Ascending aorta (tissue), 2 donors: ENCODE measurements around the gene C19orf67. TPM values are rescaled to one million over a fixed set of nuclear protein-coding genes. Genes with fewer than 3 reads are reported as not detected.

Experiments used
- DNase-seq, 2 donors: peaks; one replicate each; pipeline ENCODE4 v3.0.0-alpha.2; 2019; ENCODE audit warnings: low spot score in 2 of 2
- H3K27ac ChIP-seq, 2 donors: fragments of 200-600 bp; sonication (generic); one replicate each; pipeline ENCODE4 v1.5.1; 2016 to 2017; ENCODE audit warnings: mild to moderate bottlenecking in 1 of 2
- H3K27me3 ChIP-seq: fragments of 200-600 bp; sonication (generic); one replicate; pipeline ENCODE4 v1.5.1; 2017
- H3K36me3 ChIP-seq, 2 donors: fragments of 200-600 bp; sonication (generic); one replicate each; pipeline ENCODE4 v1.5.1; 2016
- H3K4me1 ChIP-seq, 2 donors: fragments of 200-600 bp; sonication (generic); one replicate each; pipeline ENCODE4 v1.5.1; 2016 to 2017; ENCODE audit warnings: mild to moderate bottlenecking in 1 of 2
- H3K4me3 ChIP-seq, 2 donors: fragments of 200-600 bp; sonication (generic); one replicate each; pipeline ENCODE4 v1.5.1; 2016 to 2017; ENCODE audit warnings: mild to moderate bottlenecking in 1 of 2
- H3K9me3 ChIP-seq, 2 donors: fragments of 200-600 bp; sonication (generic); one replicate each; pipeline ENCODE4 v1.5.1; 2016
- intact Hi-C: fragments of 100-400 bp; cut with DNase I; formaldehyde crosslinking; loops from one replicate; pipeline ENCODE4 v1.15.1; 2023
- total RNA-seq: library from RNA; depleted of rRNA; stranded (reverse); fragments of >200 nt; gene quantifications from one replicate; pipeline ENCODE4 v1.1.0, GENCODE V29; 2016
- TF ChIP-seq, protein P1 (sequence below), 3 experiments: fragments of 200-600 bp in 2 of 3; fragments of 450-650 bp in 1 of 3; sonication (generic) in 2 of 3; IDR thresholded peaks; one replicate each; pipeline ENCODE4 v1.5.1; 2016 to 2019; ENCODE audit warnings: antibody characterized with exemption in 3 of 3, mild to moderate bottlenecking in 1 of 3, moderate library complexity in 1 of 3

The C19orf67 gene
- total RNA-seq, 1 donor from 2014 or later: not detected

- Histone ChIP-seq H3K4me3 (peak overlapping the region; percentile 71 to 96), H3K27me3 (no peaks in the 10 kb centered on the region), H3K9me3 (no peaks in the 10 kb centered on the region), H3K36me3 (no peaks in the 10 kb centered on the region), H3K4me1 (peaks cover 30 to 58% of the 10 kb centered on the region in 2 donors), H3K27ac (peak overlapping the region; percentile 84 to 85)
- TF ChIP-seq, protein P1, sequence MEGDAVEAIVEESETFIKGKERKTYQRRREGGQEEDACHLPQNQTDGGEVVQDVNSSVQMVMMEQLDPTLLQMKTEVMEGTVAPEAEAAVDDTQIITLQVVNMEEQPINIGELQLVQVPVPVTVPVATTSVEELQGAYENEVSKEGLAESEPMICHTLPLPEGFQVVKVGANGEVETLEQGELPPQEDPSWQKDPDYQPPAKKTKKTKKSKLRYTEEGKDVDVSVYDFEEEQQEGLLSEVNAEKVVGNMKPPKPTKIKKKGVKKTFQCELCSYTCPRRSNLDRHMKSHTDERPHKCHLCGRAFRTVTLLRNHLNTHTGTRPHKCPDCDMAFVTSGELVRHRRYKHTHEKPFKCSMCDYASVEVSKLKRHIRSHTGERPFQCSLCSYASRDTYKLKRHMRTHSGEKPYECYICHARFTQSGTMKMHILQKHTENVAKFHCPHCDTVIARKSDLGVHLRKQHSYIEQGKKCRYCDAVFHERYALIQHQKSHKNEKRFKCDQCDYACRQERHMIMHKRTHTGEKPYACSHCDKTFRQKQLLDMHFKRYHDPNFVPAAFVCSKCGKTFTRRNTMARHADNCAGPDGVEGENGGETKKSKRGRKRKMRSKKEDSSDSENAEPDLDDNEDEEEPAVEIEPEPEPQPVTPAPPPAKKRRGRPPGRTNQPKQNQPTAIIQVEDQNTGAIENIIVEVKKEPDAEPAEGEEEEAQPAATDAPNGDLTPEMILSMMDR (IDR thresholded peaks at IDR 0.05): no peak
- no peak for DNase-seq
- intact Hi-C loops: loop anchor here (1.0 to 5.0 kb wide), 4 partner anchors 36 to 370 kb away; partner anchors contain the start of genes DCAF15 and RFX1
Measured at GRCh38 chr19:14116918-14117578, 31.5 kb upstream of the C19orf67 start.

- Histone ChIP-seq H3K4me1 (peaks cover 31 to 63% of the 10 kb centered on the region in 2 donors), H3K9me3 (no peaks in the 10 kb centered on the region), H3K27ac (peak overlapping the region; percentile 84 to 85), H3K4me3 (peak overlapping the region; percentile 71 to 96), H3K27me3 (no peaks in the 10 kb centered on the region), H3K36me3 (no peaks in the 10 kb centered on the region)
- DNase-seq: no peak
- TF ChIP-seq, protein P1 (IDR thresholded peaks at IDR 0.05): no peak
- intact Hi-C loops: loop anchor here (2.0 to 5.0 kb wide), 3 partner anchors 36 to 164 kb away; partner anchors contain the start of genes DCAF15 and RFX1
Measured at GRCh38 chr19:14116525-14116917, 30.9 kb upstream of the C19orf67 start.

- H3K4me1 ChIP-seq: peaks cover 31 to 67% of the 10 kb centered on the region in 2 donors
- TF ChIP-seq, protein P1 (IDR thresholded peaks at IDR 0.05): no peak
- H3K27ac ChIP-seq: peak overlapping the region; percentile 84 to 85
- no peak for DNase-seq
- intact Hi-C loops: loop anchor here (2.0 to 5.0 kb wide), 3 partner anchors 35 to 163 kb away; partner anchors contain the start of genes DCAF15 and RFX1
- H3K4me3 ChIP-seq: peak overlapping the region; percentile 13 to 96
- no peaks in the 10 kb centered on the region for H3K36me3 ChIP-seq
- H3K9me3 ChIP-seq: no peaks in the 10 kb centered on the region
- no peaks in the 10 kb centered on the region for H3K27me3 ChIP-seq
Measured at GRCh38 chr19:14115756-14116155, 30.2 kb upstream of the C19orf67 start.

DNA sequence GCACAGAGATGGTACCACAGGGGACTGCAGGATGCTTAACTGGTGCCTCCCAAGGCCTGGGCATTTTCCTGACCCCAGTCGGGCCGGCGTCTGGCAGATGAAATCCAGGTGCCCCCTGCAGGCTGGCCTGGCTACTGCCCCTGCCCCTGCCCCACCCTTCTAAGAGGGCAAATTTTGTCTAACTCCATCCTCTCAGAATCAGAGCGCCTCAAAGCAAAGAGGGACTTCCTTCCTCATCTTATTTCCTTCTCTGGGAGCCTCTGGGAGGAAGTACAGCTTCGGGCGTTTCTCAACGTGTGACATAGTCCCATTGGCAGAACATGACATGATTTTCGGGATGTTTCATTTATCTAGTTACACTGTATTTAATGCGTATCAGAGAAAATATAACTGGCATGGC, 29.3 kb upstream of the C19orf67 start:
- Histone ChIP-seq H3K4me1 (peaks cover 31 to 72% of the 10 kb centered on the region in 2 donors), H3K27ac (peak overlapping the region; percentile 85 to 90)
- DNase-seq: no peak

GRCh38 chr19:14114439-14114838, 28.9 kb upstream of the C19orf67 start:
- TF ChIP-seq, protein P1 (IDR thresholded peaks at IDR 0.05): no peak
- Histone ChIP-seq H3K27me3 (no peaks in the 10 kb centered on the region), H3K27ac (peak overlapping the region; percentile 85 to 90), H3K4me3 (peak overlapping the region in 1 of 2 donors; percentile 6), H3K9me3 (no peaks in the 10 kb centered on the region), H3K36me3 (no peaks in the 10 kb centered on the region), H3K4me1 (peaks cover 29 to 69% of the 10 kb centered on the region in 2 donors)
- intact Hi-C loops: no loop called here
- no peak for DNase-seq

More for the DNA sequence above, 29.3 kb upstream of the C19orf67 start:
- TF ChIP-seq, protein P1 (IDR thresholded peaks at IDR 0.05): peak; percentile 22 to 52 (median 37)
- no peaks in the 10 kb centered on the region for H3K27me3 ChIP-seq
- no peaks in the 10 kb centered on the region for H3K9me3 ChIP-seq
- peak overlapping the region in 1 of 2 donors; percentile 6 for H3K4me3 ChIP-seq
- H3K36me3 ChIP-seq: no peaks in the 10 kb centered on the region
- intact Hi-C loops: loop anchor here (5.0 kb wide), 2 partner anchors 108 to 163 kb away; partner anchors contain the start of genes DCAF15 and RFX1
